NCI-H1694 (cell line): ENCODE data around the gene UACA.
"Not testable (repeated sequence)": the region's sequence is repeated elsewhere in the genome, so short reads cannot be mapped to it uniquely, and the experiment has no call there.

Experiments
- DNase-seq: peaks from one replicate; lab custom pipeline; 2025; lab: John Stamatoyannopoulos, UW

UACA gene

GRCh38 chr15:70627322-70627721 lies 136.0 kb downstream of the UACA start:
- DNase-seq: no peak

- DNase-seq: no peak
Observed at GRCh38 chr15:70625438-70625837, 137.9 kb downstream of the UACA start.

- DNase-seq: no peak
Observed at GRCh38 chr15:70625011-70625410, 138.3 kb downstream of the UACA start.

- DNase-seq: no peak
Observed at GRCh38 chr15:70618929-70619328, 144.4 kb downstream of the UACA start.

GRCh38 chr15:70617911-70618287 lies 145.5 kb downstream of the UACA start:
- no peak for DNase-seq

GRCh38 chr15:70617076-70617910 lies 146.1 kb downstream of the UACA start:
- DNase-seq: no peak

GRCh38 chr15:70616311-70616756 lies 147.0 kb downstream of the UACA start:
- DNase-seq: not testable (repeated sequence)

GRCh38 chr15:70615435-70616310 lies 147.7 kb downstream of the UACA start:
- no peak for DNase-seq

GRCh38 chr15:70614221-70614620 lies 149.1 kb downstream of the UACA start:
- DNase-seq: no peak

GRCh38 chr15:70613271-70613670 lies 150.1 kb downstream of the UACA start:
- DNase-seq: no peak

- DNase-seq: no peak
Observed at GRCh38 chr15:70611286-70611685, 152.1 kb downstream of the UACA start.

- DNase-seq: no peak
Observed at GRCh38 chr15:70610541-70610940, 152.8 kb downstream of the UACA start.

- no peak for DNase-seq
Observed at GRCh38 chr15:70609889-70610288, 153.5 kb downstream of the UACA start.

- no peak for DNase-seq
Observed at GRCh38 chr15:70608144-70608543, 155.2 kb downstream of the UACA start.

- no peak for DNase-seq
Observed at GRCh38 chr15:70605606-70606410, 157.6 kb downstream of the UACA start.

- DNase-seq: no peak
Observed at GRCh38 chr15:70604666-70605315, 158.6 kb downstream of the UACA start.
